NT2/D1 (cell line): ENCODE measurements around the gene ZNF516.

ENCODE experiments used
- DNase-seq: peaks from one replicate; pipeline ENCODE4 v3.0.0-alpha.2; 2011; ENCODE audit warnings: low read depth, low spot score
- H3K27me3 ChIP-seq: 2 replicates; pipeline ENCODE4 v1.6.0; 2011; ENCODE audit warnings: mild to moderate bottlenecking; ENCODE audit not compliant: insufficient read length, insufficient read depth
- H3K36me3 ChIP-seq: 2 replicates; pipeline ENCODE4 v1.6.1; 2011; ENCODE audit warnings: mild to moderate bottlenecking, low read length, mixed read lengths; ENCODE audit not compliant: insufficient read depth, insufficient read length
- H3K4me1 ChIP-seq: 2 replicates; pipeline ENCODE4 v1.5.1; 2011; ENCODE audit not compliant: insufficient read depth, insufficient read length
- H3K4me3 ChIP-seq: 2 replicates; pipeline ENCODE4 v1.5.1; 2011; ENCODE audit warnings: low read depth; ENCODE audit not compliant: insufficient read length
- H3K9ac ChIP-seq: 2 replicates; pipeline ENCODE4 v1.6.0; 2011; ENCODE audit warnings: low read depth; ENCODE audit not compliant: insufficient read length
- H3K9me3 ChIP-seq: 2 replicates; pipeline ENCODE4 v1.5.1; 2011; ENCODE audit warnings: mild to moderate bottlenecking, low read length; ENCODE audit not compliant: insufficient read depth
- SUZ12 ChIP-seq: IDR thresholded peaks from 2 replicates; pipeline ENCODE4 v1.6.1; 2011; ENCODE audit not compliant: insufficient read length, insufficient read depth; ENCODE audit errors: extremely low read depth
- YY1 ChIP-seq: IDR thresholded peaks from 2 replicates; pipeline ENCODE4 v1.6.1; 2011; ENCODE audit not compliant: insufficient read length, insufficient read depth
- ZNF274 ChIP-seq: IDR thresholded peaks from 2 replicates; pipeline ENCODE4 v1.6.1; 2011; ENCODE audit warnings: mild to moderate bottlenecking, low read depth, low read length

ZNF516 gene

DNA sequence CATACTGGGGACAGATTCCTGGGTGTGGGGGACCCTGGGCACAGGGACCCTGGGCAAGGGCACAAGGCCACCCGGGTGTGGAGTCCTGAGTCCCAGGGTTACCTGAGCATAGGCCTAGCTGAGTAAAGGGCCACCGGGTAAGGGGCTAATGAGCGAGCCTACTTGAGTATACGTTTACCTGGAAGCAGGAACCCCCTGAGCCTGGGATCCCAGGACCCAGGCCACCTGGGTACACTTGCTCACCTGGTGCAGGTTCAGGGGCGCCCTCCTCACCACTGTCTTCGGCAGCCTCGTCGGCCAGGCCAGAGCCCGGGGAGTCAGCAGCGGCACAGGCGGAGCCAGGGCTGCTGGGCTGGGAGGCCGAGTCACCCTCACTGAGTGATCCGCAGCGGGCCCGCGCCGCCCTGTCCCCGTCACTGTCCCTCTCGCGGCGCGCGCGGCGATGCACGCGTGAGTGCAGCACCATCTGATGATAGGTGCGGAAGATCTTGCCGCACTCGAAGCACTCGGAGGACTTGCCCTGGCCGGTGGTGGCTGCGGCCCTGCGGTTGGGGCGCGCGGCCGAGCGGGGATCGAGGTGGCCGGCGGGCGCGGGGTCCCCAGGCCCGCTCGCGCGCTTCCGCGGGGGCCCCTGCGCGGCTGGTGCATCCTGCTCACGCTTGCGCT lies 53.9 kb downstream of the ZNF516 start:
- TF ChIP-seq SUZ12 (no peak), YY1 (no peak), ZNF274 (no peak)
- Histone ChIP-seq H3K4me3 (no peak overlapping the region), H3K4me1 (no peaks in the 10 kb centered on the region), H3K27me3 (no peaks in the 10 kb centered on the region), H3K36me3 (peaks cover 28% of the 10 kb centered on the region), H3K9me3 (no peaks in the 10 kb centered on the region), H3K9ac (no peak overlapping the region)
- DNase-seq: no peak

DNA sequence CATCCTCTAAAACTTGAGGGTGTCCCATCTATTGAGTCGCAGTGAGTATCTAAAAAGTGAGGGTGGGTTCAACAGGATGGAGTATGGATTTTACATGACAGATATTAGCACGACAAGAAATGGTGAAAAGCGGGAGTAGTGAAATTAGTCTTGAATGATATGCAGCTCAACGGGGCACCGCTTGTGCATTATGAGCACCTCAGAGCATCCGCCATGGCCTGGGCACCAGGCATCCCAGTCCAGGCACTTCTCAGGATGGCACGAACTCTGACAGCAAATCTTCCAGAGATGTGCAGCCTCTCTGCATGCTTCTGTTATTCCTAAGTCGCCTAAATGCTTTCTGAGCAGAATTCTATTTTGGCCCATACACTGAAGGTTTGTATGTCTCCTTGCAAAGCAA lies 57.1 kb downstream of the ZNF516 start:
- H3K36me3 ChIP-seq: peaks cover 46% of the 10 kb centered on the region
- no peak for TF ChIP-seq SUZ12
- no peak for TF ChIP-seq YY1
- no peak for TF ChIP-seq ZNF274
- no peak overlapping the region for H3K4me3 ChIP-seq
- no peak overlapping the region for H3K9ac ChIP-seq
- no peaks in the 10 kb centered on the region for H3K4me1 ChIP-seq
- no peaks in the 10 kb centered on the region for H3K9me3 ChIP-seq
- H3K27me3 ChIP-seq: no peaks in the 10 kb centered on the region
- no peak for DNase-seq

GRCh38 chr18:76437011-76437410 lies 58.0 kb downstream of the ZNF516 start:
- Histone ChIP-seq H3K36me3 (peaks cover 48% of the 10 kb centered on the region), H3K9ac (no peak overlapping the region), H3K4me3 (no peak overlapping the region), H3K9me3 (no peaks in the 10 kb centered on the region), H3K4me1 (no peaks in the 10 kb centered on the region), H3K27me3 (no peaks in the 10 kb centered on the region)
- TF ChIP-seq YY1: no peak
- no peak for TF ChIP-seq SUZ12
- TF ChIP-seq ZNF274: no peak
- no peak for DNase-seq

DNA sequence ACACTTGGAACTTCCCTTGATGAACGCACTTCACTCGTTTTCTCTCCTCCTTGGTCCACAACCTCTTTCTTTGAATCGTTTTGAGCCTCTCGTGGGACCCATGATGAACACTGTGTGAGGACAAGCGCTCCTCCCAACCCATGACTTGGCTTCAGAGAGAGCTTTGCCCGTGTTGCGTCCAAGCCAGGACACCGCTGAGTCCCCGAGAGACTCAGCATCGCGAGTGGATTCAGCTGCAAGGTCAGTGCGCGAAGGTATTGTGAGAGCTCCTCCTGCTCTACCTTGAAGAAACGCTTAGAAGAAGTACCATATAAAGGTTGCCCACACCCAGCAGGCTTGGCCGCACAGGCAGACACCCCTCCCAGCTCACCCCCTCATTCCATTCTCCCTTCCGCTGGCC lies 58.7 kb downstream of the ZNF516 start:
- Histone ChIP-seq H3K4me3 (no peak overlapping the region), H3K4me1 (no peaks in the 10 kb centered on the region), H3K9ac (no peak overlapping the region), H3K9me3 (no peaks in the 10 kb centered on the region), H3K36me3 (peaks cover 45% of the 10 kb centered on the region), H3K27me3 (no peaks in the 10 kb centered on the region)
- no peak for DNase-seq
- no peak for TF ChIP-seq ZNF274
- no peak for TF ChIP-seq SUZ12
- no peak for TF ChIP-seq YY1

DNA sequence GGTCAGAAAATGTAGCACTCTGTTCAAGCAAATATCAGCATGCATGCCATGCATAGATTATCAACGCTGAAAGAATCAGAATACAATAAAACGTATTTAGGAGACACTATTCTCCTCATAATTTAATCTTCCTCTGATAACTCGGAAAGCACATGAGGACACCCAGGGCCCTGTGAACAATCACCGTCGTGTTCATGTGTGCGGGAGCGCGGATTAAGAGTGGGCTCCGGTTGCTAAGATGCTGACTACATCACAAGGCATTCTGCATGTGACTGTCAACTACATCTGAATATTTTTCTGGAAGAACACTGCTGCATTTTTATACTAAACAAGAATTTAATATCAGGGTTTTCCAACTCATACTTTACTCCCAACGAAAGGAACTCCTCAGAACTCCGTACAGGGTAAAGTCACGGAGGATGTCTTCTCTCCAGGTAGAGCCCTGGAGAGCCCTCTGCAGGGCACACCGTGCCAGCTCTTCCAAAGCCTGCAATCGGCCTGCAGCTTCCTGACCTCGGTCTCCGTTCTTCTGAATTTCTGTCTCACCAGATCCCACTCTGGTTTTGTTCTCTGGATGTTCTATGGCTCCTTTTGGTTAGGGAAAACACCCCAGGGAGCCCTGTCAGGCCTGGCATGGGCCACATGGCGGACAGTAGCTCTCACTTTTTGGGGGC lies 59.6 kb downstream of the ZNF516 start:
- DNase-seq: no peak
- Histone ChIP-seq H3K4me3 (no peak overlapping the region), H3K27me3 (no peaks in the 10 kb centered on the region), H3K9ac (no peak overlapping the region), H3K36me3 (peaks cover 38% of the 10 kb centered on the region), H3K9me3 (no peaks in the 10 kb centered on the region), H3K4me1 (no peaks in the 10 kb centered on the region)
- TF ChIP-seq SUZ12 (no peak), ZNF274 (no peak), YY1 (no peak)

DNA sequence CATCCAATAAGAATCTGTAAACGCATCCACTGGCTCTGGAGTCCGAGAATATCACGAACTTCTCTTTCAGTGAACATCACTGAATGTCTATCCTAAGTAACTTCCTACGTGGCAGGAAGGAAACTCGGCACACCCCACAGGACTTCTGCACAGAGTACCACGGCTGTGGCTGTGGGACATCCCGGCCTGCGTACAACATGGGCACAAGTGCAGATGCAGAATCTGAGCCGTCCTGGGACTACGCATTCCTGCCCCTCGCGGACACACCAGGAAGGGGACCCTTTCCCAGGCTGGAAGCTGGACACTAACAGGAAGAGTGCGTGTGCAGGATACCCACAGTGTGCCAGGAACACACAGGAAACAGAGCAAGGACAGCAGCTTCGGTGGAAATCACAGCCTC lies 60.6 kb downstream of the ZNF516 start:
- Histone ChIP-seq H3K9me3 (no peaks in the 10 kb centered on the region), H3K4me1 (no peaks in the 10 kb centered on the region), H3K36me3 (peaks cover 39% of the 10 kb centered on the region), H3K27me3 (no peaks in the 10 kb centered on the region), H3K9ac (no peak overlapping the region), H3K4me3 (no peak overlapping the region)
- TF ChIP-seq SUZ12 (no peak), YY1 (no peak), ZNF274 (no peak)
- no peak for DNase-seq

- H3K9me3 ChIP-seq: no peaks in the 10 kb centered on the region
- DNase-seq: no peak
- H3K4me3 ChIP-seq: no peak overlapping the region
- peaks cover 39% of the 10 kb centered on the region for H3K36me3 ChIP-seq
- H3K4me1 ChIP-seq: peaks cover 2% of the 10 kb centered on the region
- no peak overlapping the region for H3K9ac ChIP-seq
- H3K27me3 ChIP-seq: no peaks in the 10 kb centered on the region
- TF ChIP-seq ZNF274 (no peak), SUZ12 (no peak), YY1 (no peak)
Observed at GRCh38 chr18:76433788-76434187, 61.3 kb downstream of the ZNF516 start.
